ENCODE results near the gene SPRED2.

DNA sequence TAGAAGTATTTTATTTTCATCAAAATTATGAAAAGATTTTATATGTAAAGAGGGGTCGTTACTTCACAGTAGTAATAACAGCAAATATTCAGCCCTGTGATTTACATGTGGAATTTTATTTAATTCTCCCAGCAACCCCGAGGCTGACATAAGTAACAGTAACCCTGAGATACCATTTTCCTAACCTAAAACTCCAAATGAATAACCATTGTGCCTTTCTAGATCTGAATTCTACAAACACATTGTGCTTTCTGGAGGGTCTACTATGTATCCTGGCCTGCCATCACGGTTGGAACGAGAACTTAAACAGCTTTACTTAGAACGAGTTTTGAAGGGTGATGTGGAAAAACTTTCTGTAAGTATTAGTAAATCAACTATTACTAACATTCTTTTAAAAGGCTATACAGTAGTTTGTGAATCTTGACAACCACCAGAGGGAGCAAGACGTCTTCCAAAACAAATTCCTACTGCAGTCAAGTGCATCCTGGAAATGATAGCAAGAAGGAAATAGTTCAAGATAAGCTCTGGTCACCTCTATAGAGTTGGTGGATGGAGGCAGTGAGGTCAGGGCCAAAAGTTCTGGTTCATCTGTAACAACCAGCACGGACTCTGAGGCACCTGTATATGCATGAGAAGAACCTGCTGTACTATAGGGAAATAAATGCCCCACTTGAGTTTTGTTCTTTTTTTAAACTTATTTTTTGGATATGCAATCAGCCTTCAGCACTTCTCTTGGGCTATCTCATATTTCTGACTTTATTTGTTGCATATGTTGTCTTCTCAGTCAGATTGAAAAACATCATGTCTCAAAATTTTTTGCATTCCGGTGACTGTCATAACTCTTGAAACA, 167.4 kb downstream of the SPRED2 start:
- TF ChIP-seq, protein P1, sequence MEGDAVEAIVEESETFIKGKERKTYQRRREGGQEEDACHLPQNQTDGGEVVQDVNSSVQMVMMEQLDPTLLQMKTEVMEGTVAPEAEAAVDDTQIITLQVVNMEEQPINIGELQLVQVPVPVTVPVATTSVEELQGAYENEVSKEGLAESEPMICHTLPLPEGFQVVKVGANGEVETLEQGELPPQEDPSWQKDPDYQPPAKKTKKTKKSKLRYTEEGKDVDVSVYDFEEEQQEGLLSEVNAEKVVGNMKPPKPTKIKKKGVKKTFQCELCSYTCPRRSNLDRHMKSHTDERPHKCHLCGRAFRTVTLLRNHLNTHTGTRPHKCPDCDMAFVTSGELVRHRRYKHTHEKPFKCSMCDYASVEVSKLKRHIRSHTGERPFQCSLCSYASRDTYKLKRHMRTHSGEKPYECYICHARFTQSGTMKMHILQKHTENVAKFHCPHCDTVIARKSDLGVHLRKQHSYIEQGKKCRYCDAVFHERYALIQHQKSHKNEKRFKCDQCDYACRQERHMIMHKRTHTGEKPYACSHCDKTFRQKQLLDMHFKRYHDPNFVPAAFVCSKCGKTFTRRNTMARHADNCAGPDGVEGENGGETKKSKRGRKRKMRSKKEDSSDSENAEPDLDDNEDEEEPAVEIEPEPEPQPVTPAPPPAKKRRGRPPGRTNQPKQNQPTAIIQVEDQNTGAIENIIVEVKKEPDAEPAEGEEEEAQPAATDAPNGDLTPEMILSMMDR (IDR thresholded peaks at IDR 0.05): peak in 5 of 7 experiments; percentile 41 to 74 (median 64)
- TF ChIP-seq POLR2AphosphoS5 (IDR thresholded peaks at IDR 0.05) (peak in 1 of 3 donors; percentile 76), POLR2A (IDR thresholded peaks at IDR 0.05) (no peak)

All from stomach (tissue), 4 donors.